GM21723 (cell line): ENCODE data around the gene EIF5.
A peak's percentile ranks its signal among the peaks of the same experiment; 100 is the strongest.
"Not testable (repeated sequence)": the region's sequence is repeated elsewhere in the genome, so short reads cannot be mapped to it uniquely, and the experiment has no call there.

ENCODE experiments used
- ATAC-seq: cut with Tn5 transposase; IDR thresholded peaks from one replicate; pipeline ENCODE4 v1.9.1; 2021; ENCODE audit warnings: mild to moderate bottlenecking, moderate library complexity; ENCODE audit not compliant: unreplicated experiment

The EIF5 gene

DNA sequence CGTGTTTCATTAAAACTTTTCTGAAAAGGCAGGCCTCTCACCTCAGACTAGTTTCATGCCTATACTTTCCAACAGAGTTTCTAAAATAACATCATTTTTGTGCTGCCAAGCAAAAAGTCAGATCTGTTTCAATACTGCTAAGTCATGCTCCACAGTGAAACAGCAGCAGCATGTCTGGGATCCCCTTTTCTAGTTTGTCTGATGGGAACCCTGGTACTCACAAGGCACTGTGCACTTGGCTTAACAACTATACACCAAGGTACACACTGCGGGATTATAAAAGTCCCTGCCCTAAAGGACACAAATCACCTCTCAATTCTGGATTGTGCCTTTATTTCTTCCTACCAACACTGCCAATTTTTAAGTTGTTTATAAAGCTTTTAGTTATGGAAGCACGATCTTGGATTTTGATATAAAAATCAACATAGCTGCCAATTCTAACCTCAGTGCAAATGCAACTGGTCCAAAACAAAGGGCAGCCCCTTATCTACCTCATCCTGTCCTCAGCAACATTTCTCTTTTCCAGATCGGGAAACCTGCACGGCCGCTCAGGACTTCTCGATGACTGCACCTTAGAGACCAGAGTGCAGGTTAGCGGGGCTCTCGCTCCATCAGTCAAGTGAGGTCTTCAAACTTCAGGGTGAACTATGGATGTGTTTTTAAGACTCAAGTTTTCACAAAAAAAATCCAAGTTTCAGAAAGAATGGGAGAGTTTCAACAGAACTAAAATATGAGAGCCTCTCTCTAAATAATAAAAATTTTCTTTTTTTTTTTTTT, 1.7 kb upstream of the EIF5 start:
- no peak for ATAC-seq

DNA sequence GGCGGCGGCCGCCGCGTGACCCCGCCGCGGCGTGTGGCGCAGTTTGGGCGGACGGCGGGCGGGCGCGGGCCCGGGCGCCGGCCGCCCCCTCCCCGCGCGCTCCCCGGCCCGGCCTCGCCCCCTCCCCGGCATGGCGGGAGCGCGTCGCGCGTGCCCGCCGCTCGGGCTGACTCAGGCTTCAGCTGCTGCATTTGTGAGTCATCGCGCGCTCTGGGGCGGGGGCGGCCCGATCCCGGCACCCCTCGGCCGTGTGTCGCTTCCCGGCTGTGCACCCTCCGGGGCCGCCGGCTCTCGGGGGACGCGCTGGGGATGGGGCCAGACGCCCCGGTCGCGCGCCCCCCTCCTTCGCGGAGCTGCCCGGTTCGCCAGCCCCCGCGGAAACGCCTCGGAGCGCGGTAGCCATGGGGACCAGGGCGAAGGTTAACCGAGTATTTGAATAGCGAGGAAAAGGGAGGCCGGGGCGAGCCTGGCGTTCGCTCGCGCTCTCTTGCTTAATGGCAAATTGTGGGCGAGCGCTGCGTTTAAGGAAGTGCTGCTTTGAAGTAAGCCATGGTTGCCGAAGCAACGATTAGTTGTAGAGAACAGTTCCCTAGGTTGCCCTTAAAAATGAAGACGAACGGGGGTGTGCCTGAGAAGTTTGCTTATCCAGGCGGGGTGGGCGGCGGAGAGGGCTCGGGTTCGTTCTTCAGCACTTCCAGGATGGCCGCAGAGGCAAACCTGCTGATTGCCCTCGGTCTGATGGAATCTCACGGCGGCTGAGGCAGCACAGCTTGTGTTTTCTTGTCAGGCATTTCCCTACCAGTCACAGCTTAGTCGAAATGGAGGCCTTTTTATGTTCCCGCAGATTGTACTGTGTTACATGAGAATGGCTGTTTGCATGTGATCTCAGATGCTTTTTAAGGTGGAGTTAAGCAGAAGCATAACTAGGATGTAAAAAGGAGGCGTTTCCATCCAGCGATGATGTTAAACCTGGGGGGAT, 896 bp downstream of the EIF5 start:
- ATAC-seq, result peak; percentile 21

DNA sequence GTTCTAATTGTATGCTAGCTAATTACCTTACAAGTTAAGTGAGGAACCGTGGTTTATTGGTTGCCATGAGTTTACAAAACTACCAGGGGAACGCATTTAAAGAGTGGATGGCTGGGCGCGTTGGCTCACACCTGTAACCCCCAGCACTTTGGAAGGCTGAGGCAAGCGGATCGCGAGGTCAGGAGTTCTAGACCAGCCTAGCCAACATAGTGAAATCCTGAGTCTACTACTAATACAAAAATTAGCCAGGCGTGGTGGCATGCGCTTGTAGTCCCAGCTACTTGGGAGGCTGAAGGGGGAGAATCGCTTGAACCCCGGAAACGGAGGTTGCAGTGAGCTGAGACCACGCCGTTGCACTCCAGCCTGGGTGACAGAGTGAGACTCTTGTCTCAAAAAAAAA, 2.2 kb downstream of the EIF5 start:
- no peak for ATAC-seq

DNA sequence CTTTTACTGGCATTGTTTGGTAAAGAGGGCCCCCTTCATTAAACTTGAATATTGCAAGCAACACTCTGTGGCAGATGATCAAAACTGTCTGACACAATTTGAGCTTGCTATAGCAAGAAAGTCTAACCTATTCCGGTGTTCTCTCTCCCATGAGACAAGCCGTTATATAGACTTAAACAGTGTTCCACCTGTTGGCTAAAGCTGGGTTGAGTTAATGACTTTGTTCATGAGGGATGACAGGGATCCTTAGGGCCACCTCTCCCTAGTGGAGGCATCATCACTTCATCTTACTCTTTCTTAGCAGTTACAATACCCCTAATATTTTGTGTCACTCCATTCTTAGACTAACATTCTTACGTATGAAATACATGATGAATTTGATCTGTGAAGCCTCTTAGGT, 3.8 kb downstream of the EIF5 start:
- ATAC-seq, result no peak

DNA sequence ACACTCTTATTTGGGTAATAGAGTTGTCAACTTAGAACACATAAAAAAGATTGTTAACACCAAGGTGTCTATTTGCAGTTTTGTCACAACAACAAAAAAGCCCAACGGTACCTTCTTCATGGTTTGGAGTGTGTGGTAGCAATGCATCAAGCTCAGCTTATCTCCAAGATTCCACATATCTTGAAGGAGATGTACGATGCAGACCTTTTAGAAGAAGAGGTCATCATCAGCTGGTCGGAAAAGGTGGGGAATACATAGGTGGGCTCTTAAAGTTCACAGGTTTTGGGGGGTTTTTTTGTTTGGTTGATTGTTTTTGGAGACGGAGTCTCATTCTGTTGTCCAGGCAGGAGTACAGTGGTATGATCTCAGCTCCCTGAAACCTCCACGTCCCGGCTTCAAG, 5.5 kb downstream of the EIF5 start:
- no peak for ATAC-seq

DNA sequence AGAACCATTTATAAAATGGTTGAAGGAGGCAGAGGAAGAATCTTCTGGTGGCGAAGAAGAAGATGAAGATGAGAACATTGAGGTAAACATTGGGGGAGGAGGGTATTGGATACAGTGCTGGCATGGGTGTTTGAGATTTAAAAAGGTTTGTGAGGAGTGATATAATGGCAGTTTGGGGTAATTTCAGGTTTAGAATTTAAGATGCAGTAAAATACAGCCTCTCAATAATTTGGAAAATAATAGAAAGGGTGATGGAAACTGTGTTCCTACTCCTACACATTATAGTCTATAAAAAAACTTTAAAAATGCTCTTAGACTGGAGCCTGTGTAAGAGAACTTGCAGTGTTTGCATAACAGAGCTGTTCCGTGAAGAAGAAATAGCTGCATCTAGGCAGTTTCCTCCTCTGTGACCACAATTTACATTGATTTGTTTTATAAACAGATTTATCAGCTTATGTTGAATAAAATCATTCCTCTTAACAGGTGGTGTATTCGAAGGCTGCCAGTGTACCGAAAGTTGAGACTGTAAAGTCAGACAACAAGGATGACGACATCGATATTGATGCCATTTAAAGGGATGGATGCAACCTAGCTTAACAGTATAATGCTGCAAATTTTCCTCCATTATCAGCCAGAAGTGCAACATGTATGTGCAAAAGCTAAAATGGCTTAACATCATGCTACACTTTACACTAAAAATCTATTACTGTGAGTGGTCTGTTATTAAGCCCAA, 6.6 kb downstream of the EIF5 start:
- ATAC-seq, result no peak

DNA sequence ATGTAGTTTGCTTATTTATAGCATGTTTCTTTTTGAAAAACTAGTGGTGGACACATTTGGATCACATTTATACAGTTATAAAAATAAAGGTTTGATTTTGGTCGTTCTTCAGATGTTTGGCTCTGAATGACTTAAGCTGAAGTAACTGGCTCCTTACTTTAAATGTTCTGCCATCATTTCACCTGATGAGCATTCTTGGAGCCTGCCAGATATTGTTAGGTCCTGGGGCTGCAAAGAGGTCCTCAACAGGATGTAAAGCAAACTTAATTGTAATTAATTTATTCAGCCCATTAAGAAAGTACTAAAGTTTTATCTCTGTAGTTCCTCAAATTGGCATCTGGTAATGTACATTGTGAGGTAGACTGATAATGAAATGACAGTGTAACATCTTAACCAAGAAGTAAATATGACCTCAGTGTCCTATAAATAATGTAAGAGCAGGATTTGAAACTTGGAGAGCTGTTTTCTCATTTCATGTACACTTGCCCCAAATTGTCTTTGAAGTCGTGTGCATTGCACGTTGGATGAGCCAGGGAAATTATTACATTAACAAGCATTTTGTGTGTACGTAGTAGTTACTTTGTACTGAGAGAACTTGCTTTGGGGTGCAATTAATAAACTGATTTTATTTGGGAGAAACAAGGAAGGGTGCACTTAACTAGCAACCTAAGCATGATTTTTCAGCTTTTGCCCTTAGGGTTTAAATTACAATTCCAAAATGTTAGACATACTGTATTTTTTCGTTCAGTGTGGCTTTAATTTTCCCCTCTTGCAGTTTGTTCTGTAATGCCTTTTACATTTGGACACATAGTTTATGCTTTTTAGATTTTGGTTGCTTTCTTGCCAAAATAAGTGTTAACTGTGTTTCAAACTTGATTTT, 7.5 kb downstream of the EIF5 start:
- ATAC-seq, result no peak

DNA sequence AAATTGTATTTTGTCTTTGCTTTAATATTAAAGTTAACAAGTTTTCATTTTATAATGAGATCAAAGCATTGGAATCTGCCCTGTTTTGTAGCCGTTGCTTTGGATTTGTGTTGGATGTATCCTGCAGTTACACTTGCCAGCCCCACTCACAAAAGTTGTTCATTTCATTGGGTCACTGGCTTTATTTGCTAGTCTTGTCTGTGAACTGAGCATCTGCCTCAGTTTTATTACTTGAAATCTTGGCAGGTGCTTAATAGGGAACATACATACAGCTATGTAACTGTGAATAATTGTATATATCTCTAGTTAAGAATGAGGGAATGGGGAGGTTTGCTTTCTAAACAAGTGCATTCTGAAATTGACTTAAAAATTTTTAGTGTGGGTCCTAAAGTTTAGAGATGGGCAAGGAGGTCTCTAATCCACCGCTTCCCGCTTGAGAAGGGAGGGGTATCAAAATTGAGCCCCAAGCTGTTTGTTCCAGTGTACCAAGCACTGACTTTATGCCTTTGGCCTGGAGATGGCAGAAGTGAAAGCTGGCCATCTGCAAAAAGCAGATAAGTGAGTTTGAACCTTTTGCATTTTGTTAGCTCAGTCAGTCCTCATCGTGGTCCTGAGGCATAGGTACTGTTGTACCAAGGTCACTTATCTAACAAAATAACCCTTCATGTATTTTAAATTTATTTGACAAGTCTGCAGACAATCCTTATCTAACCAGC, 9.3 kb downstream of the EIF5 start:
- ATAC-seq, result no peak

DNA sequence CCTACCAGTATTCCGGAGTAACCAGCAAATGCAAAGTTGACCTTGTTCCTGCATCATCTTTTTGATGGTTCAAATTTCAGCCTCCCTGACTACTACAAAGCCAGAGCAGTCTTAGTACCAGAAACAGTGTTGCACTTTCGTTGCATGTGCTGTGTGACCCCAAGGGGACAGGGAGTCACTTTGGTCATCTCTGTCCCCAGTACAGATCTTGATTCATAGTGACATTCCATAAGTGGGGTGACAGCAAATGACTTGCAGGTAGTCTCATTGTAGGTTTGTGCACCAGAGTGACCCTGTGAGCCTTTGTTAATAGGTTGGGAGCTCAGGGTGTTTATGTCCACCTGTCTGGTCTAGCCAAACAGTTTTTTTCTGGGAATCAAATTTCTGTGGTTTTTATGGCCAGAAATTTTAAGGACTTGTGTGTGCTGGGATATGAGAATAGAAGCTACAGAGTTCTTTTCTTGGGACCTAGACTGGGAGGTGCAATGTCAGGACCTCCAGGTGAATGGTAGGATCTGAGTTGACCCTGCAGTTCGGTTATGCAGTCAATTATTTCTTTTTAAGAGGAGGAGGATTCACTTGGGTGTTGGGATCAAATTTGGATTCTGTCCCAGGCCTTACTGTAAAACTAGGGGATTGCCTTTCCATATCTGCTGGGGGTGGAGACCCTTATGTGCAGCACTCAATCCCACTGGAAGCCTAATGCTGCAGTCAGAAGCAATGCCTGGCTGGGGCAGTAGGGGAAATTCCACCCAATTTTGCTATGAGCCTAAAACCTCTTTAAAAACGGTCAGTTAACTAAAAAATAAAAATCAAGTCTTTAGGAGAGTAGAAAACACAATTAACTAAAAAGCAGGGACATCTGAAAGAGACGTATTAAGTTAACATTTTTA, 10.1 kb downstream of the EIF5 start:
- ATAC-seq, result no peak

DNA sequence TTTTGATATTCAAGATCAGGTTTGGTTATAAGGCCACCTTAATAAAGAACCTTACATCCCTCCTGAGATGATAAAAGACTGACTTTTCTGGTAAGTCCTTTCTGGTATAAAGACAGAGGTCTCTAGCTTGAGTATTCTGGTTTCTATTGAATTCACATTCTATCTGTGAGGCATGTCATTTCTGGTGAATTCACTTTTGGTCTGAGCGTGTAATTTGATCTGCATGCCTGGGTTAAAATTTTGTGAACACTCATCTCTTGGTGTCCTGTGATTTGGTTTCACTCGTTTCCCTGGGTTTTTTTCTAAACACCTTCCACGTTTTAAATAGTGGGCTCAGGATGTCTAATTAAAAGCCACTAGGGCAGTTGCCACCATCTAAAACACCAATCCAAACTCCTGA, 12.2 kb downstream of the EIF5 start:
- ATAC-seq, result no peak

DNA sequence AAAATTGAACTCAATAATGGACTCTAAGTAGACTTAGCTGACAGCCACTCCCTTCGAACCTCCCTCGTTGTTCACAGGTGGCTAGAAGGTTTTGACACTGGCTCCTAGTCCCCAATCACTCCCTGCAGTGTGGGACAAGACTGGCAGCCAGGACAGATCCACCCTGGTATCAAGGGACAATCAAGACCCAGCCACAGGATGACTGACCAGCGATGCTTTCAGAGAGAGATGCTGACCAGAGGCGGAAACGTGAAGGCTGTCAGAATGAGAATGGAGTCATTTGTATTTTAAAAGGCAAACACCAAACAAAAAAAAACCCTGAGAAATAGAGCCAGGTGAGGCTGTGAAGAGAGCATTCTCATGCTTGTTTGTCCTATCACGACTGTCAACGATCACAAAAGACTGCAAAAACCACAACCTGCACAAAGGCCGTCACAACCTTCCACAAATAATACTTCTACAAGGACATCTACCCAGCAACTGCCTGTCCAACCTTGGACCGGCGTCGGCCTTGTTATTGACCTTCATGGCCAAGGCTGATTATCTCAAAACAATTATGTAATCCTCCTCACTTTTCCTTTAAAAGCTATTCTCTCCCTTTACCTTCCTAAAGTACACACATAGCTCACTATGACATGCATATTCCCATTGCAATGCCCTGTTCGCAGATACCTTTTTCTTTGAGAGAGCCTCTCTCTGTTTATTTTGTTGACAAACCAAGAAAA, 13.2 kb downstream of the EIF5 start:
- no peak for ATAC-seq

DNA sequence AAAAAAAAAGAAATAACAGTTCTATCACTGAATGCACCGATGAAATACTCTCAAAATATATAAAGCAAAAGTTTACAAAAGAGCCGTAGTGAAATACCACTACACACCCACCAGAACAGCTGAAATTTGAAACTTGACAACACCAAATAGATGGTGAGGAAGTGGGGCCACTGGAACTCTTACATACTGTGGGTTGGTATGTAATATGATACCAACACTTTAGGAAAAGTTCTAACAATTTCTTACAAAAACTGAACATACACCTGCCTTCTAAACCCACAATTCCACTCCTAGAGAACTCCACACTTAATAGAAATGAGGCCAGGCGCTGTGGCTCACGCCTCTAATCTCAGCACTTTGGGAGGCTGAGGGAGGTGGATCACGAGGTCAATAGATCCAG, 14.1 kb downstream of the EIF5 start:
- ATAC-seq, result no peak

DNA sequence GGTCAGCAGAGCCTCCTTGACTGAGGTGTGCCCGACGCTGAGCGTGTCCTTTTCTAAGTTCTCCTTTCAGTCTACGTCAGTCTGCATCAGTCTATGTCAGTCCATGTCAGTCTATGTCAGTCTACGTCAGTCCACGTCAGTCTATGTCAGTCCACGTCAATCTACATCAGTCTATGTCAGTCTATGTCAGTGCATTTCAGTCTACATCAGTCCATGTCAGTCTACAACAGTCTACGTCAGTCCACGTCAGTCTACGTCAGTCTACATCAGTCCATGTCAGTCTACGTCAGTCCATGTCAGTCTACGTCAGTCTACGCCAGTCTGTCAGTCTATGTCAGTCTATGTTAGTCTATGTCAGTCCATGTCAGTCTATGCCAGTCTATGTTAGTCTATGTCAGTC, 15.9 kb downstream of the EIF5 start:
- ATAC-seq, result no peak

DNA sequence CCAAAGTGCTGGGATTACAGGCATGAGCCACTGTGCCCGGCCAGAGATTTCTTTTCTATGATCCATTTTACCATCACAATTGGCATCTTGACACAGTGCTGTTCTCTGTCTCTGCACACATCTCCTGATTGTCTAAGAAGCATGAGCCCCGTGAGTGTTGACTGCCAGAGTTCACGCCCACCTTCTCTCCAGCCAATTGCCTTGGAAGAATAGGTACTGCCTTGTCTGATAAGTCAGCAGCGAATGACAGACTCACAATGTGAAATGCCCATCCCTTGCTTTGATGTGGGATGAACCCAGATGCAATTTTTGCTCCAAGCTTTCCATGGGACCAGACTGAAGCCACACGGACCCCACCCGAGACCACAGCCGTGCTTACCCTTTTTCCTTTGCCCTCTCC, 19.3 kb downstream of the EIF5 start:
- ATAC-seq, result no peak

DNA sequence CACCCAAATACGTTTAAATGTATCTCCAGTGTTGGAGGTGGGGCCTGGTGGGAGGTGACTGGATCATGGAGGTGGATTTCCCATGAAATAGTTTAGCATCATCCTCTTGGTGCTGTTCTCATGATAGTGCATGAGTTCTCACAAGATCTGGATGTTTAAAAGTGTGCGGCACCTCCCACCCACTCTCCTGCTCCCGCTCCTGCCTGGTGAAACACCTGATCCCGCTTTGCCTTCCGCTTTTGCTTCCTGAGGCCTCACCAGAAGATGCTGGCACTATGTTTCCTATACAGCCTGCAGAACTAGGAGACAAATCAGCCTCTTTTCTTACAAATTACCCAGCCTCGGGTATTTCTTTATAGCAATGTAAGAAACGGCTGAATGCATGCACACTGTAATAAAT, 20.1 kb downstream of the EIF5 start:
- no peak for ATAC-seq

DNA sequence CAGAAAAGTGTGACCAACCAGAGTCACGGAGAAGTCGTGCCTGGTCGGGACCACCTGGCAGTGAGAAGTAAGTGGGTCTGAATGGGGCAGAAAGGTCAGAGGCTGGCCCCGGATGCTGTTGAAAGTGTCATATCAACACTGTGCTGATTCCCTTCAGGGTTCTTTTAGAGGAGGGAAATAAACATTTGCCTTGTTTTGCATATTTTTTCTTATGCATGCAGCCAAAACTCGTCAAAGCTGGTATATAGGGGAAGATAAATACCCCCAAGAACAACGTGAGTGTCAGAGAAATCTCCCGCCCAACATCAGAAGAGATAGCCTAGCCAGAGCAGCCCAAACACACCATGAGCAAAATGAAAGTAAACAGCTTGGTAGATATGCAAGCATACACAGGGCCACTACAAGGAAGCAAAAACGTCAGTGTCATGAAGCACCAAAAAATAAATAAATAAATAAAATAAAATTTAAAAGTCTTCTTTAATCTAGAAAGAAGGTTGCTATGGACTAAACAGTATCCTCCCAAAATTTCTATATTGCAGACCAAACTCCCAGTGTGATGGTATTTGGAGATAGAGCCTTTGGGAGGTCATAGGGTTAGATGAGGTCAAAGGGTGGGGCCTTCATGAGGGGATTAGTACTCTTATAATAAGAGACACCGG, 22.1 kb downstream of the EIF5 start:
- ATAC-seq, result no peak

DNA sequence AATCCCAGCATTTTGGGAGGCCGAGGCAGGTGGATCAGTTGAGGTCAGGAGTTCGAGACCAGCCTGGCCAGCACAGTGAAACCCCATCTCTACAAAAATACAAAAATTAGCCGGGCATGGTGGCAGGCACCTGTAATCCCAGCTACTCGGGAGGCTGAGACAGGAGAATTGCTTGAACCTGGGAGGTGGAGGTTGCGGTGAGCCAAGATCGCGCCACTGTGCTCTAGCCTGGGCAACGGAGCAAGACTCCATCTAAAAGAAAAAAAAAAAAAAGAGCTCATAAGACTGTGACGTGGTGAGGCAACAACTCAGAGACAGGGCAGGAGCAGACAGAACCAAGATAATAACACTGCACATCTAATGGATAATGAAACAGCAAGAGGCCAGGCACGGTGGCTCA, 23.5 kb downstream of the EIF5 start:
- not testable (repeated sequence) for ATAC-seq

DNA sequence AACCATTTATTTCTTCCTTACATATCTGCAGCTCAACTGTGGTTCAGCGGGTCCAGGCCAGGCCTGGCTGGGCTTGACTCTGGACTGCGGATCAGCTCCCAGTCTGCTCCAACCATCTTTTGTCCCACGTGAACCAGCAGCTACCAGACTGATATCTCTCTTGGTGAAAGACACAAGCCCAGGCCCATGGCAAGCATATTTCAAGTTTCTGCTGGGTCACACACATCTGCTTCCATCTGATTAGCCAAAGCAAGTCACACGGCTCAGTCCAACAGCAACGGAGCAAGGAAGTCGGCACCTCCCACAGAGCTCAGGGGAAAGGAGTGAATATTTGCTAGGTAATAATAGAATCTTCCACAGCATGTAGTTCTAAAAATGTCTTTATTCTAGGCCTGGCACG, 26.5 kb downstream of the EIF5 start:
- no peak for ATAC-seq
